Measurements from ENCODE around the gene MYOD1.

The MYOD1 gene

DNA sequence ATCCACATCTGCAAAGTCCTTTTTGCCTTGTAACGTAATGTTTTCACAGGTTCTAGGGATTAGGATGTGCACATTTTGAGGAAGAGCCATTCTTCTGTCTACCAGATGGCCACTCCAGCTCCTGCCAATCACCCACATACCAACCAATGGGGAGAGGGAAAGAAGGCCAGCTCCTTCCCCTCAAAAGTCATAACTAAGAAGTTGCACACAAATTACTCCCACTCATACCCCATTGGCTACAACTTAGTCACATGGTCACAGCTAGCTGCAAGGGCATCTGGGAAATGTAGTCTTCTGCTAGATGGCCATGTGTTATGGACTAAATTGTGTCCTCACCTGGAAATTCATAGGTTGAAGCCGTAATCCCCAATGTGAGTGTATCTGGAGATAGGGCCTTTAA, 15.4 kb upstream of the MYOD1 start:
- no peak for DNase-seq

DNA sequence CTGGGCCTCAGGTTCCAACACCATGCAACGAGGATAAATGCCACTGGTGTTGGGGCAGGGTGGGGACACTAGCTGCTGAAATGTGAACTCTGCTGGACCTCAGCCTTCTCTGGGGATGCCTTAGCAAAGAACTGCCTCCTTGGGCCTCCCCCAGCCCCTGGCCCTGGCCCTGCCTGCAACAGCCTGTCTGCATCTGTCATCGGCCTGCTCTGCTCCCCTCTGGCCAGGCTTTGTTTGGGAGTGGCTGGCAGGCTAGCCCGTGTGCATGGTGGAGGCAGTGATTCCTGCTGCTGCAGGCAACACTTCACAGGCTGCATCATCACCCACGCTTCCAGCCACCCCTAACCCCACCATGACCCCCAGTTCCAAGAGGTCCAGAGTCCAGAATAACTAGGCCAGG, 11.5 kb upstream of the MYOD1 start:
- peak; percentile 51 for DNase-seq

DNA sequence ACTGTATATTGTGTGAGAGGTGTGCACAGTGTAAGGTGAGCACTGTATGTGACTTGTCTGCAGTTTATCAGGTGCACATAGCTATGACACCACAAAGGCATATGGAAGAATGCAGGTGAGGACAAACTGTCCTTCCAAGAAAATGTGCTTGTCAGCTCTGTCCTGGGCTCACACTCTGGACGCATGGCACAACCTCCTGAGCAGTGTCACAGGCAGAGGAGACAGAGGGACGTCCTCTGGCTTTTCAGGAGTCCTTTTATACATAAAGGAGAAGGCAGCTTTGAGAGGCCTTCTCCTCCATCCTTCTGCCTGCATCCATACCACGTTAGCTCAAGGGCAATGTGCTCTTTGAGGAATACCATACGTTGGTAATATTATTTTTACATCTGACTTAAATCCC, 7.5 kb upstream of the MYOD1 start:
- DNase-seq, result no peak

- DNase-seq, result no peak
Observed at GRCh38 chr11:17713851-17714250, 5.5 kb upstream of the MYOD1 start.

GRCh38 chr11:17714356-17714854, 5.0 kb upstream of the MYOD1 start:
- peak; percentile 71 for DNase-seq

DNA sequence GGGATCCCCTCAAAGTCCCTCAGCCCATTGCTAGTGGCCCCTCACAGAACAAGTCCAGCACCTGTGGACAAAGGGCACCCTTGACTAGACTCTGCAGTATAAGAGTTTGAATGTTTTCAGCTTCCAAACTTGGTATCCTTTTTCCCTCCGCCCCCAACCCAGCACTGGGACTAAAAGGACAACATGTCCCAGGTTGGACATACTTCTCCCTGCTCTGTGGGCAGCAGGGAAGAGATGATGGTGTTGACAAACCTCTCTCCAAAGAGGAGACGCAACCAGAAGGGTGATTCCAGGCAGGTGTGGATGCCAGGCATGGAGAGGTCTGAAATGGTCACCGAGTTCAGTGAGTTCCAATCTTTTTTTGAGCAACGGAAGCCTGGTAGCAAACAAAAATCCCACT, 4.5 kb upstream of the MYOD1 start:
- no peak for DNase-seq

DNA sequence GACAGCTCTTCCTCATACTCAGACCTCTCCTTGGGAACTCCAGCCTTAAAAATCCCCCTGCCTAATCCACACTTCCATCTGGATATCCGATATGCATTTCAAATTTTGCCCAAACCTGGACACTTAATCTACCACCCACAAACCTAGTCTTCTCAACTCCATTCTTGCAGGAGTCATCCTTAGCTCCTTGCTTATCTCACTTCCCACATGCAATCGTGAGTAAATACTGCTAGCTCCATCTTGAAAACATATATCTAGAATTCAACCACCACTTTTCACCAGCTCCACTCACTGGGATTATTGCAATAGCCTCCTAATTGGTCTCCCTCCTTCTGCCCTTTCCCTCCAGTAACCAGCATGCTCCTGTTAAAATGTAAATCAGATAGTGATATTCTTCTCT, 2.6 kb upstream of the MYOD1 start:
- DNase-seq, result no peak

DNA sequence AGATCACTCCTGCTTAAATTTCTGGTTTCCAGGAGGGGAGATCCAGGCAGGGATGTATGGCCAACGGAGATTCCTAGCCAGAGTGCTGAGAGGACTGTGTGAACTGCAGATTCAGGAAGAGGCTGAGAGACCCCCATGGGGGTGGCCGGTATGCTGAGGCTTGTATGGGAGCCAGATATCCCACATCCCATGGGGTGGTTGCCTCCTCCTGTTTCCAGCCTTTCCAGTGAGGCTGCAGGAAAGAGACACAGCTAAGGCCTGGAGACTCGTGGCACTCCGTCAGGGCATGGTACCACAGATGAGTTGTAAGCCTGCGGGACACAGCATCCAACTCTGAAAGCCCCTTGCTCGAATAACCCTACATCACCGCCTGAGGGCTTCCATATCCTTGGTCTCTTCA, 1.4 kb upstream of the MYOD1 start:
- DNase-seq, result no peak

DNA sequence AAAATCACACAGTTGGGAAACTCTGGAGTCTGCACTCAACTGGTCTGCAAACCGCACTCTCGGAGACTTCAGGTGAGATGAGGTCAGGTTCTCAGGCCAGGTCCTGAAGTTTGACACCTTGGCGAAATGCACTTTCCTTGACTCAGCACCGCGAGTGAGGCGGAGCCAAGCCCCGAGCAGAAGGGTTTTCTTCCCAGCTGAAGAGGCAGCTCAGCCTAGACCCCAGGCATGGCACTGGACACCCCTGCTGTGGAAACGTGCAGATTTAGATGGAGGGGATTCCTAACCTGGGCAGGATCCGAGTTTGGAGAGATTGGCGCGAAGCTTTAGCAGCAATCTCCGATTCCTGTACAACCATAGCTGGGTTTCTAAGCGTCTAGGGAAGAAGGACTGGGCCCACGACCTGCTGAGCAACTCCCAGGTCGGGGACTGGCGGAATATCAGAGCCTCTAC, 835 bp upstream of the MYOD1 start:
- DNase-seq, result no peak

DNA sequence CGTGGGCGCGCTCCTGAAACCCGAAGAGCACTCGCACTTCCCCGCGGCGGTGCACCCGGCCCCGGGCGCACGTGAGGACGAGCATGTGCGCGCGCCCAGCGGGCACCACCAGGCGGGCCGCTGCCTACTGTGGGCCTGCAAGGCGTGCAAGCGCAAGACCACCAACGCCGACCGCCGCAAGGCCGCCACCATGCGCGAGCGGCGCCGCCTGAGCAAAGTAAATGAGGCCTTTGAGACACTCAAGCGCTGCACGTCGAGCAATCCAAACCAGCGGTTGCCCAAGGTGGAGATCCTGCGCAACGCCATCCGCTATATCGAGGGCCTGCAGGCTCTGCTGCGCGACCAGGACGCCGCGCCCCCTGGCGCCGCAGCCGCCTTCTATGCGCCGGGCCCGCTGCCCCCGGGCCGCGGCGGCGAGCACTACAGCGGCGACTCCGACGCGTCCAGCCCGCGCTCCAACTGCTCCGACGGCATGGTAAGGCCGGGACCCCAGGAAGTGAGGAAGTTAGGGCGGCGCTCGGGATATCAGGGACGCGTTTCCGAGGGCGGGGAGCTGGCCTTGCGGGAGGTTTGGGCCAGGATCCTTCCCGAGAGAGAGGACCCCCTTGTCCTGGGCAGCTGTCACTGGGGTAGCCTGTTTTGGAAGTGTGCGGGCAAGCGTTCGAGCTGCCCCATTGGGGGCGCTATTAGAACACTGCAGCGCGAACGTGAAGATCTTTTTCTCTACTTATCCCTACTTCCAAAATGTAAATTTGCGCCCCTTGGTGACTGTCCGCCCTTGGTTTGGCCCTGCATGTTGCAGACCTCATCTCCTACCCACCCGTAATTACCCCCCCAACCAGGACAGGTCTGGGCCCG, 796 bp downstream of the MYOD1 start:
- no peak for DNase-seq

DNA sequence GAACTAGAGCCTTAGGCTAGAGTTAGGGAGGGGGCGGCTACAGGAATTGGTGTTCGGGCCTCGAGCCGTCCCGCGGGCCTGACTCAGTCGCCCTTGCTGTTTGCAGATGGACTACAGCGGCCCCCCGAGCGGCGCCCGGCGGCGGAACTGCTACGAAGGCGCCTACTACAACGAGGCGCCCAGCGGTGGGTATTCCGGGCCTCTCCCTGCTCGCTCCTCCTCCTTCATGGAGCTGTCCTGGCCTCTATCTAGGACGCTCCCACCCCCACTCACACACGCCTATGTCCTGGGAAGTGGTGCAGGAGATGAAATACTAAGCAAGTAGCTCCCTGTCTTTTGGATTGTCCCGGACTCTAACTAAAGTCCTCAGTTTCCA, 1.4 kb downstream of the MYOD1 start:
- DNase-seq, result no peak

DNA sequence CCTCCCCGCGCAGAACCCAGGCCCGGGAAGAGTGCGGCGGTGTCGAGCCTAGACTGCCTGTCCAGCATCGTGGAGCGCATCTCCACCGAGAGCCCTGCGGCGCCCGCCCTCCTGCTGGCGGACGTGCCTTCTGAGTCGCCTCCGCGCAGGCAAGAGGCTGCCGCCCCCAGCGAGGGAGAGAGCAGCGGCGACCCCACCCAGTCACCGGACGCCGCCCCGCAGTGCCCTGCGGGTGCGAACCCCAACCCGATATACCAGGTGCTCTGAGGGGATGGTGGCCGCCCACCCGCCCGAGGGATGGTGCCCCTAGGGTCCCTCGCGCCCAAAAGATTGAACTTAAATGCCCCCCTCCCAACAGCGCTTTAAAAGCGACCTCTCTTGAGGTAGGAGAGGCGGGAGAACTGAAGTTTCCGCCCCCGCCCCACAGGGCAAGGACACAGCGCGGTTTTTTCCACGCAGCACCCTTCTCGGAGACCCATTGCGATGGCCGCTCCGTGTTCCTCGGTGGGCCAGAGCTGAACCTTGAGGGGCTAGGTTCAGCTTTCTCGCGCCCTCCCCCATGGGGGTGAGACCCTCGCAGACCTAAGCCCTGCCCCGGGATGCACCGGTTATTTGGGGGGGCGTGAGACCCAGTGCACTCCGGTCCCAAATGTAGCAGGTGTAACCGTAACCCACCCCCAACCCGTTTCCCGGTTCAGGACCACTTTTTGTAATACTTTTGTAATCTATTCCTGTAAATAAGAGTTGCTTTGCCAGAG, 2.0 kb downstream of the MYOD1 start:
- DNase-seq, result no peak

DNA sequence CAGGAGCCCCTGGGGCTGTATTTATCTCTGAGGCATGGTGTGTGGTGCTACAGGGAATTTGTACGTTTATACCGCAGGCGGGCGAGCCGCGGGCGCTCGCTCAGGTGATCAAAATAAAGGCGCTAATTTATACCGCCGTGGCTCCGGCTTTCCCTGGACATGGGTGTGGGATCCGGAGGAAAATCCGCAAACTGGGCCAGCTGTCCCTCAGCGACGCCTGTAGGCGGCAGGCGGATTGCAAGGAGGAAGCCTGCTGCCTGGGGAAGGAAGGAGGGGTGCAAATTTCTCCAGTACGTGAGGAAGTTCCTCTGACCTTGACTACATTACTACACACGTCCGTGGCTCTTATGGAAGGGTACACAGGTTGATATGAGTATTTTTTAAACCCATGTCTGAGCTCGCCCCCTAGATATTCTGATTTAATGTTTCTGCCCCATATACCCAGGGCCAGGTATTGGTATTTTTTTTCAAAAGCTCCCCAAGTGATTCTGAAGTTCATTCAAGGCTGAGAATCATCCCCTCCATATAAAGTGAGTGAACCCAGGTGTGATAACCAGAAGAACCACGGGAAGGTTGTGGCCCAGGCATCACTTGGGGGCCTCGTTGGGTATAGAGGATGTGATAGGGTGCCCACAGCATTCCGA, 2.8 kb downstream of the MYOD1 start:
- peak; percentile 42 for DNase-seq

GRCh38 chr11:17724020-17724908, 4.9 kb downstream of the MYOD1 start:
- DNase-seq, result no peak

DNA sequence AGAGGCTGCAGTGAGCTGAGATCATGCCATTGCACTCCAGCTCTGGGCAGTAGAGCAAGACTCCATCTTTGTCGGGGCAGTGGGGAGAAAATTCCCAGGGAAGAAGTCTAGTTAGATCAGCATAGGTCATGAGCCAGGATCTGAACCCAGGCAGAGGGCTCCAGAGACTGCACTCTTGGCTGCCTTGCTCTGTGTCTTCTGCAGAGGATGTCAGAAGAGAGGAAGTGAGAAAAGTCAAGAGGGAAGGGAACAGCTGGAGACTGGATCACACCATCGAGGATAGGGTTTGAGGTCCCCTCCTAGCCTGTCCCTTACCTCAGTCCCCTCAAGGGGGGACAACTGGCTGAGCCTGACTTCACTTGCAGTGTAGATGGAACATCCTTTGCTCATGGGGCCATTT, 5.8 kb downstream of the MYOD1 start:
- DNase-seq, result no peak

- DNase-seq, result no peak
Observed at GRCh38 chr11:17730137-17730536, 10.8 kb downstream of the MYOD1 start.

DNA sequence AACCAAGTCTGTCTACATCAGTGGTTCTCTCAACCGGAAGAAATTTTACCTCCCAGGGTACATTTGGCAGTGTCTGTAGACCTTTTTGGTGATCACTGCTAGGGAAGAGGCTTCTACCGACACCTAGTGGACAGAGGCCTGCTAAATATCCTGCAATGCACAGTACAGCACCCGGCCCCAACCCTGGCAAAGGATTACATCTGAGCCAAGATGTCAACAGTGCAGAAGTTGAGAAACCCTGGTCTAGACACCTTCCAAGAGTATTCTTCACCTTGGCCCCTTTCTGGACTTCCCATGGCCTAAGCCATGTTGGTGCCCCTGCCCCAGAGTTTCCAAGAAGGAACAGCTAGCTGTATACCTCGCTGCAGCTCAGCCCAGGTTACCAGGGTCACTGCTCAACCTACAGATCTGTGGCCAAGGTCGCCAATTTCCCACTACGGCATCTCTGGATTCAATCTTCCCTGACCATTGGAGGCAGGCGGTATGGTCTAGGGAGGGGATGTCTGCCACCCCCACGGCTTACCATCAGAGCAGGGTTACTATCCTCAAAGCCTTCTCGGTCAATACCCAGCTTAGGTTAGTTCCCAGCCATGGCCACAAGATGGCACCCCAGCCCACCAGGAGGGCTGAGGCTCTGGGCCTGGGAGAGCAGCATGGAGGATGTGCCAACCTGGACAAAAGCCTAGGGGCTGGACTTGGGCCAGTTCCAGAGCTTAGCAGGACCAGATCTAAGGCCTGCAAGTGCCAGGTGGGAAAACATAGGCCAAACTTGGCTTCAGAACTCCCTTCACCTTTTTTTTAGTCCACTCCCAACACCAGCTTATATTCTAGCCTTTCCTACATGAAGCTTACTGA, 11.5 kb downstream of the MYOD1 start:
- peak; percentile 83 for DNase-seq

DNA sequence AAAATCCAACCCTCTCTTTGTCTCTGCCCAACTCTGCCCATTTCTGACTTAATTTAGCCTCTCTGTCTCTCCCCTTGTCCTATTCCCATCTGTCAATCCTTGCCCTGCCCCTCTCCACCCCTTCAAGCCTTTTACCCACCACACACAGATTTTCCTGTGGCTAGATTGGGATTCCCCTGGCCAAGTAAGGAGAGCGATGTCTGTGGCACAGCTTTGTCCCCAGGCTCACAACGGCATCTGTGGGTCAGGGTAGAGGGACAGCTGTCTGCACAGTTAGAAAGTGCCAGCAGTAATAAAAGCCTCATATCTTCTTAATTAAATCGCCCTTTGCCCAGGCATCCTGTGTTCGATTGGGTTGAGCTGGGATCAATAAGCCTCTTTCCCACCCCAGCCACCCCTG, 13.9 kb downstream of the MYOD1 start:
- DNase-seq, result no peak

DNA sequence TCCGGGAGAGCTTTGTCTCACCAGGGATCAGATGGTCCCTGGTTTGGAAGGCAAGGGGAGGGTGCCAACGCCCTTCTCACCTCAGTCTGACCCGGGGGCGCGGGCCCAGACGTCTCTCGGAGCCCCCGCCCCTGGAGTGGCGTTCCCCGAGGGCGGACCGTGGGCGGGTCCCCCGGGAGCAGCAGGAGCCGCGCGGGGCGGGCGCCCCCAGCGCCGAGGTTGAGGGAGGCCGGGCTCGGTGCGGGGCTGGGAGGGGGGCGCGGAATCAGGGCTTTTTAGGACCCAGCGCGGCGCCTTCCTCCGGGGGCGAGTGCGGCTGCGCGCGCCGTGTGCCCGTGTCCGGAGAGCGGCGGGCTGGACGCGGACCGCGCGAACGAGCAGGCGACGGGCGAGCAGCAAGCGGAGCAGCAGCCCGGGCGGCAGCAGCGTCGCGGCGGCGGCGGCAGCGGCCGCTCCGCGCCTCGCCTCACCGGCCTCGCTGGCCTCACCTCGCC, 15.1 kb downstream of the MYOD1 start, which contains the start of gene KCNC1:
Gene KCNC1 (plus strand): TSS at position 364 of the 494 bp plus-strand sequence. CDS start 1,222 bp downstream, outside the sequence.
- DNase-seq, result peak; percentile 58

GRCh38 chr11:17734986-17735817, 15.8 kb downstream of the MYOD1 start:
- DNase-seq, result peak; percentile 88

Data from right hindlimb (tissue), 1 donor.